SK-N-SH treated with all-trans-retinoic acid at 6 μM for 48 hours (cell line): ENCODE data around the gene MYH11.

Source experiments
- ATAC-seq: fragments of 200-7000 bp; cut with Tn5 transposase; 3 replicates; pipeline ENCODE4 v1.9.1; 2020; ENCODE audit warnings: mild to moderate bottlenecking, moderate library complexity
- ARNTL ChIP-seq: fragments of 450-650 bp; formaldehyde crosslinking; IDR thresholded peaks from 2 replicates; pipeline ENCODE4 v1.5.0; 2020; ENCODE audit warnings: low read depth, mild to moderate bottlenecking, moderate library complexity, borderline replicate concordance
- BACH2 ChIP-seq: fragments of 250-450 bp; sonication (Bioruptor Pico); IDR thresholded peaks from 2 replicates; pipeline ENCODE4 v1.9.0; 2021; ENCODE audit warnings: mild to moderate bottlenecking, borderline replicate concordance
- CSDC2 ChIP-seq: fragments of 250-450 bp; sonication (Bioruptor Pico); IDR thresholded peaks from 2 replicates; pipeline ENCODE4 v1.5.0; 2020; ENCODE audit warnings: mild to moderate bottlenecking, moderate library complexity
- CSRNP3 ChIP-seq: fragments of 250-450 bp; sonication (Bioruptor Pico); IDR thresholded peaks from 2 replicates; pipeline ENCODE4 v1.5.1; 2021; ENCODE audit warnings: mild to moderate bottlenecking, moderate library complexity
- ESRRG ChIP-seq: fragments of 250-450 bp; sonication (Bioruptor Pico); IDR thresholded peaks from 2 replicates; pipeline ENCODE4 v1.6.1; 2021; ENCODE audit warnings: mild to moderate bottlenecking
- GLIS3 ChIP-seq: fragments of 250-450 bp; sonication (Bioruptor Pico); IDR thresholded peaks from 2 replicates; pipeline ENCODE4 v1.5.0; 2020; ENCODE audit warnings: mild to moderate bottlenecking, moderate library complexity
- ISL1 ChIP-seq: fragments of 250-450 bp; sonication (Bioruptor Pico); IDR thresholded peaks from 2 replicates; pipeline ENCODE4 v2.1.2; 2022; ENCODE audit warnings: mild to moderate bottlenecking, moderate library complexity
- OSR1 ChIP-seq: fragments of 250-450 bp; sonication (Bioruptor Pico); IDR thresholded peaks from 2 replicates; pipeline ENCODE4 v1.8.0; 2022; ENCODE audit warnings: moderate library complexity, mild to moderate bottlenecking, inconsistent platforms
- PATZ1 ChIP-seq: fragments of 250-450 bp; sonication (Bioruptor Pico); IDR thresholded peaks from 2 replicates; pipeline ENCODE4 v1.8.0; 2020; ENCODE audit warnings: mild to moderate bottlenecking, moderate library complexity, borderline replicate concordance
- POU6F1 ChIP-seq: fragments of 250-450 bp; sonication (Bioruptor Pico); IDR thresholded peaks from 2 replicates; pipeline ENCODE4 v1.8.0; 2021; ENCODE audit warnings: low read depth, mild to moderate bottlenecking, moderate library complexity, borderline replicate concordance
- PPARA ChIP-seq: fragments of 250-450 bp; sonication (Bioruptor Pico); IDR thresholded peaks from 2 replicates; pipeline ENCODE4 v1.5.0; 2020; ENCODE audit warnings: mild to moderate bottlenecking, borderline replicate concordance
- RARB ChIP-seq: fragments of 250-450 bp; sonication (Bioruptor Pico); IDR thresholded peaks from 2 replicates; pipeline ENCODE4 v1.8.0; 2021; ENCODE audit warnings: mild to moderate bottlenecking, moderate library complexity
- SNAI2 ChIP-seq: fragments of 250-450 bp; sonication (Bioruptor Pico); IDR thresholded peaks from 2 replicates; pipeline ENCODE4 v1.5.0; 2020; ENCODE audit warnings: mild to moderate bottlenecking, moderate library complexity
- TCF4 ChIP-seq: fragments of 250-450 bp; sonication (Bioruptor Pico); IDR thresholded peaks from 2 replicates; pipeline ENCODE4 v1.8.0; 2021; ENCODE audit warnings: mild to moderate bottlenecking, moderate library complexity, borderline replicate concordance
- TOX ChIP-seq: fragments of 250-450 bp; sonication (Bioruptor Pico); IDR thresholded peaks from 2 replicates; pipeline ENCODE4 v1.8.0; 2021; ENCODE audit warnings: mild to moderate bottlenecking, moderate library complexity, borderline replicate concordance
- TSHZ2 ChIP-seq: fragments of 250-450 bp; sonication (Bioruptor Pico); IDR thresholded peaks from 2 replicates; pipeline ENCODE4 v1.5.0; 2020; ENCODE audit warnings: mild to moderate bottlenecking, moderate library complexity
- ZC3H10 ChIP-seq: fragments of 250-450 bp; sonication (Bioruptor Pico); IDR thresholded peaks from 2 replicates; pipeline ENCODE4 v1.5.1; 2021; ENCODE audit warnings: mild to moderate bottlenecking, moderate library complexity
- ZFP3 ChIP-seq: fragments of 250-450 bp; sonication (Bioruptor Pico); IDR thresholded peaks from 2 replicates; pipeline ENCODE4 v1.5.0; 2020; ENCODE audit warnings: mild to moderate bottlenecking, moderate library complexity
- ZFP30 ChIP-seq: fragments of 450-650 bp; formaldehyde crosslinking; IDR thresholded peaks from 2 replicates; pipeline ENCODE4 v1.5.0; 2022; ENCODE audit warnings: mild to moderate bottlenecking, moderate library complexity
- ZNF565 ChIP-seq: fragments of 450-650 bp; formaldehyde crosslinking; conservative IDR thresholded peaks from 2 replicates; pipeline ENCODE4 v1.5.0; 2020; ENCODE audit warnings: low read depth, mild to moderate bottlenecking, moderate library complexity
- ZNF70 ChIP-seq: fragments of 450-650 bp; formaldehyde crosslinking; IDR thresholded peaks from 2 replicates; pipeline ENCODE4 v1.5.0; 2020; ENCODE audit warnings: mild to moderate bottlenecking, moderate library complexity
- ZNF8 ChIP-seq: fragments of 450-650 bp; formaldehyde crosslinking; IDR thresholded peaks from 2 replicates; pipeline ENCODE4 v1.5.0; 2020; ENCODE audit warnings: mild to moderate bottlenecking, moderate library complexity

Gene MYH11

GRCh38 chr16:15807603-15808009 lies 49.2 kb downstream of the MYH11 start:
- TF ChIP-seq ZFP30 (CRISPR knock-in tag) (no peak), OSR1 (CRISPR knock-in tag) (no peak), SNAI2 (CRISPR knock-in tag) (no peak), TCF4 (CRISPR knock-in tag) (no peak), CSDC2 (CRISPR knock-in tag) (no peak), ZFP3 (no peak), ESRRG (CRISPR knock-in tag) (no peak), ZNF70 (CRISPR knock-in tag) (no peak), RARB (CRISPR knock-in tag) (no peak), BACH2 (CRISPR knock-in tag) (no peak), ZNF8 (CRISPR knock-in tag) (no peak), ZNF565 (no peak), TSHZ2 (no peak), GLIS3 (CRISPR knock-in tag) (no peak), PATZ1 (CRISPR knock-in tag) (no peak), CSRNP3 (no peak), ISL1 (CRISPR knock-in tag) (no peak), POU6F1 (CRISPR knock-in tag) (no peak), TOX (CRISPR knock-in tag) (no peak)
- no peak for ATAC-seq

GRCh38 chr16:15803618-15804017 lies 53.2 kb downstream of the MYH11 start:
- TF ChIP-seq ZFP3 (no peak), CSRNP3 (no peak), BACH2 (CRISPR knock-in tag) (no peak), ZNF565 (no peak), ISL1 (CRISPR knock-in tag) (no peak), TCF4 (CRISPR knock-in tag) (no peak), ARNTL (CRISPR knock-in tag) (no peak), PPARA (CRISPR knock-in tag) (no peak), GLIS3 (CRISPR knock-in tag) (no peak), RARB (CRISPR knock-in tag) (no peak), TSHZ2 (no peak), SNAI2 (CRISPR knock-in tag) (no peak), OSR1 (CRISPR knock-in tag) (no peak), ZFP30 (CRISPR knock-in tag) (no peak), PATZ1 (CRISPR knock-in tag) (no peak), ESRRG (CRISPR knock-in tag) (no peak), TOX (CRISPR knock-in tag) (no peak), CSDC2 (CRISPR knock-in tag) (no peak), ZC3H10 (CRISPR knock-in tag) (no peak), POU6F1 (CRISPR knock-in tag) (no peak)
- TF ChIP-seq, all 23 proteins: peak for 0
- ATAC-seq: no peak
